Keratinocyte (primary cell): ENCODE results near the gene SORBS2.

Experiments used
- CTCF ChIP-seq, 3 experiments: IDR thresholded peaks in 1 of 3; conservative IDR thresholded peaks in 1 of 3; optimal IDR thresholded peaks in 1 of 3; 2 replicates in 2 of 3; 3 replicates in 1 of 3; pipeline versions ENCODE3 to v1.5.1; 2011; ENCODE audit warnings: low read length in 3 of 3, mild to moderate bottlenecking in 3 of 3, moderate library complexity in 2 of 3, control low read depth in 1 of 3, inconsistent platforms in 1 of 3; ENCODE audit not compliant: insufficient read depth in 2 of 3; ENCODE audit errors: extremely low read depth in 1 of 3
- EZH2 ChIP-seq: IDR thresholded peaks from one replicate; pipeline ENCODE4 v1.6.1; 2012; ENCODE audit warnings: inconsistent platforms, mild to moderate bottlenecking, low read length, moderate library complexity

GRCh38 chr4:185794637-185795036 is 17.4 kb downstream of the SORBS2 start:
- TF ChIP-seq CTCF (optimal IDR thresholded peaks at IDR 0.05 in 1 of 3, IDR thresholded peaks at IDR 0.05 in 1 of 3, conservative IDR thresholded peaks at IDR 0.05 in 1 of 3; ENCODE audit: extremely low read depth in 1 of 3, insufficient read depth in 2 of 3, low read length in 3 of 3) = no peak
- TF ChIP-seq EZH2 = no peak
